NCI-H1930 (cell line): ENCODE measurements around the gene ZNF532.
"Not testable (repeated sequence)": the region's sequence is repeated elsewhere in the genome, so short reads cannot be mapped to it uniquely, and the experiment has no call there.

Experiments
- DNase-seq, 2 experiments: peaks; one replicate each; lab custom pipeline; 2025; lab: John Stamatoyannopoulos, UW

ZNF532 gene, protein sequence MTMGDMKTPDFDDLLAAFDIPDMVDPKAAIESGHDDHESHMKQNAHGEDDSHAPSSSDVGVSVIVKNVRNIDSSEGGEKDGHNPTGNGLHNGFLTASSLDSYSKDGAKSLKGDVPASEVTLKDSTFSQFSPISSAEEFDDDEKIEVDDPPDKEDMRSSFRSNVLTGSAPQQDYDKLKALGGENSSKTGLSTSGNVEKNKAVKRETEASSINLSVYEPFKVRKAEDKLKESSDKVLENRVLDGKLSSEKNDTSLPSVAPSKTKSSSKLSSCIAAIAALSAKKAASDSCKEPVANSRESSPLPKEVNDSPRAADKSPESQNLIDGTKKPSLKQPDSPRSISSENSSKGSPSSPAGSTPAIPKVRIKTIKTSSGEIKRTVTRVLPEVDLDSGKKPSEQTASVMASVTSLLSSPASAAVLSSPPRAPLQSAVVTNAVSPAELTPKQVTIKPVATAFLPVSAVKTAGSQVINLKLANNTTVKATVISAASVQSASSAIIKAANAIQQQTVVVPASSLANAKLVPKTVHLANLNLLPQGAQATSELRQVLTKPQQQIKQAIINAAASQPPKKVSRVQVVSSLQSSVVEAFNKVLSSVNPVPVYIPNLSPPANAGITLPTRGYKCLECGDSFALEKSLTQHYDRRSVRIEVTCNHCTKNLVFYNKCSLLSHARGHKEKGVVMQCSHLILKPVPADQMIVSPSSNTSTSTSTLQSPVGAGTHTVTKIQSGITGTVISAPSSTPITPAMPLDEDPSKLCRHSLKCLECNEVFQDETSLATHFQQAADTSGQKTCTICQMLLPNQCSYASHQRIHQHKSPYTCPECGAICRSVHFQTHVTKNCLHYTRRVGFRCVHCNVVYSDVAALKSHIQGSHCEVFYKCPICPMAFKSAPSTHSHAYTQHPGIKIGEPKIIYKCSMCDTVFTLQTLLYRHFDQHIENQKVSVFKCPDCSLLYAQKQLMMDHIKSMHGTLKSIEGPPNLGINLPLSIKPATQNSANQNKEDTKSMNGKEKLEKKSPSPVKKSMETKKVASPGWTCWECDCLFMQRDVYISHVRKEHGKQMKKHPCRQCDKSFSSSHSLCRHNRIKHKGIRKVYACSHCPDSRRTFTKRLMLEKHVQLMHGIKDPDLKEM (N-terminal part only)

DNA sequence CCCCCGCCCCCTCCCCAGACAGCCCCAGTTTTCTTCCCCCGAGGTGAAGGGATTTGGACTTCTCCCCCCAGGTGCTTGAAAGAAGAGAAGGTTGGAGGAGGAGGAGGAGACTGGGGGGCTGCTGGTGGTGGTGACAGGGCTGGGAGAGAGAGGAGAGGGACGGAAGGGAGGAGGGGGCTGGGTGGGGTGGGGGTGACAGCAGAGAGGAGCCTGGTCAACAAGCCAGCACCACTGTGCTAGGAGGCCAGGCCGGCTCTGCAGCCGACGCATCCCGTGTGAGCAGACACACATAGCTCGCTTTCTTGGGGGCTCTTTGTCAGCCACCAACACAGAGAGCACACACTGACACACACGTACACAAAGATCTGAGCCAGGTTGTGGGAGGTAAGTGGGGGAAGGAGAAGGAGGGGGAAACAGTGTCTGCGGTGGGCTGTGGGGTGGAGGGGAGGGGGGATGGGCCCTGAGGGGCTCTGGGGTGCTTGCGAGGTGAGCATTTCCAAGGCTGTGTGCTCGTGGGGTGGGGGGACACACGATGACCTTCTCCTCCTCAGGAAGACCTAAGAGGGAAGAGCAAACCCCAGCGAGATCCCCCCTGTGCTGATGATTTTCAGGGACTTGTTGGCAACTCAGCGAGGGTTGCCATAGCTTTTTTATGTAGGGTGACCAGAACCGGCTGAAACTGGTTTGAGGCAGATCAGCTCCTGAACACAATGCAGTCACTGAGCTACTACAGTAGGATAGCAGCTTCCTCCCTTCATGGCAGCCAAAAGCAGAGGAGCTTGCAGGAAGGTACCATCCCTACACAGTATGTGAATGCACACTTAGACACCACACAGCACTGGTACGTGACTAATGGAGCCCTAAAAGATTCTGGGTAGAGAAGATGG, at the start of gene ZNF532:
Gene ZNF532, plus strand, starts transcription at position 732 of the 887 bp plus-strand sequence. CDS start 53,411 bp downstream, outside the sequence.
- peak; percentile 27 to 45 for DNase-seq

DNA sequence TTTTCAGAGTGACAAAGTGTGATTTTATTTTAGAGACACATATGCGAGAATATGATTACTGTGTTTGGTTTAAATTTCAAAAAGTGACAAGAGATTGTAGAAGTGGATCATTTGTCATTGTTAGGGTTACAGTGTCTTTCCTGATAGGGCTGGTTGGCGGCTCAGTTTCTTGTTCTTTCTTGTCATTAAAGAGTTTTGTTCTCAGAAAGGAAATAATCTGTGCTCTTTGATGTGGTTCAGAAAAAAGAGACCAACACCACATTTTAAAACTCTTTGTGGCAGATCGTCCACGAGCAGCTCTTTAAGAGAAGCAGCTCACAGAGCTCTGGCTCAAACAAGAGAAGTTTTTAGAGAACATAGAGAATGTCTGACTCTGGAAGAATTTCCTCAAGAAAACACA, 45.6 kb upstream of the ZNF532 start:
- DNase-seq = no peak

DNA sequence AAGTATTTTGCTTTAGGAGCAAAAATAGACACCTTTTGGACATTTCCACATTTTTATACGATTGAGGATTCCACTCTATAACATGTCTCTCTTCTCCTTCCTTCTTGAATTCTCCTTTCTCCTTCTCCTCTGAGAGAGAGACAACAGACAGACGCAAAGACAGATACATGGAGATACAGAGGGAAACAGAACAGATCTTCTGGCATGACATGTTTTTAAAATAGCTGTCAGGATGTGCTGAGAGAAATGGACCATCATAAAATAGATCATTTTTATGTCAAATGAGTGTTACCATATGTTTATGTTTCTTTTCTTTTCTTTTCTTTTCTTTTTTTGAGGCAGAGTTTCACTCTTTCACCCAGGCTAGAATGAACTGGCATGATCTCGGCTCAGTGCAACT, 44.4 kb upstream of the ZNF532 start:
- no peak for DNase-seq

DNA sequence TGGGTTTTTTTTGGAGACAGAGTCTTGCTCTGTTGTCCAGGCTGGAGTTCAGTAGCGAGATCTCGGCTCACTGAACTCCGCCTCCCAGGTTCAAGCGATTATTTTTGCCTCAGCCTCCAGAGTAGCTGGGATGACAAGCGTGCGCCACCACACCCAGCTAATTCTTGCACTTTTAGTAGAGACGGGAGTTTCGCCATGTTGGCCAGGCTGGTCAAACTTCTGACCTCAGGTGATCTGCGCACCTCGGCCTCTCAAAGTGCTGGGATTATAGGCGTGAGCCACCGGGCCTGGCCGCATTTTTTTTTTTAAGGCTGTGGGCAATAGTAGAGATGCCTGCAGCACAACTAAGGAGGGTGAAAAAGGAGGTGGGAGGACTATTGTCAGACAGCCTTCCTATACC, 41.7 kb upstream of the ZNF532 start:
- no peak for DNase-seq

DNA sequence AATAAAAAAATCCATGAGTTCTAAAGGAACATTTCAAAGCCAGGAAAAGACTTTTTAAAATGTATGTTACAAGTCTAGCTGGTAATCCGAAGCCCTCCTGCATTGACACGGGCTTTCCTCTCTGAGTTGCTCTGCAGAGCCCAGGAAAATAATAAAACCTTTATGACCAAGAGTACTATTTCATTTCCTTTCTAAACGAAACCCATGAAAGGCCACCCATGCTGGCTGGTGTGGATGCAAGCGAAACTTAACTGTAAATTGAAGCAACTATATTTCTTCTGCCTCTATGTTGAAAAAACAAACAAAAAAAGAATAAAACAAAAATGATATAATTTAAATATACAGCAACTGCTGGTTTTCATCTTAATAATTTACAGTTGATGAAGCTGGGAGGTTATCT, 41.3 kb upstream of the ZNF532 start:
- no peak for DNase-seq

DNA sequence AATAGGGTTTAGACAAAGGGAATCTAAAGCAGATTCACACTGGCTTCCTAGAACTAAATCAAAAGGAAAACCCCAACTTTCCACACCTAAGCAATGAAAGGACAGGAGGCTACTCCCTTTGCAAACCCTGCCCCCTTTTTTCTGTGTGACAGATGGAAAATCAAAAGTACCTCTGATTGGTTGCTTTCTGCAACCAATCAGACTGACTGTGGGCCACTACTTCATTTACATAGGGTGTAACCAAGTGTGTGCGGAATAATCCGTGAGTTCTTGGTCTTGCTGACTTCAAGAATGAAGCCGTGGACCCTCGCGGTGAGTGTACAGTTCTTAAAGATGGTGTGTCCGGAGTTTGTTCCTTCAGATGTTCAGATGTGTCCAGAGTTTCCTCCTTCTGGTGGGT, 37.8 kb upstream of the ZNF532 start:
- DNase-seq = not testable (repeated sequence)

DNA sequence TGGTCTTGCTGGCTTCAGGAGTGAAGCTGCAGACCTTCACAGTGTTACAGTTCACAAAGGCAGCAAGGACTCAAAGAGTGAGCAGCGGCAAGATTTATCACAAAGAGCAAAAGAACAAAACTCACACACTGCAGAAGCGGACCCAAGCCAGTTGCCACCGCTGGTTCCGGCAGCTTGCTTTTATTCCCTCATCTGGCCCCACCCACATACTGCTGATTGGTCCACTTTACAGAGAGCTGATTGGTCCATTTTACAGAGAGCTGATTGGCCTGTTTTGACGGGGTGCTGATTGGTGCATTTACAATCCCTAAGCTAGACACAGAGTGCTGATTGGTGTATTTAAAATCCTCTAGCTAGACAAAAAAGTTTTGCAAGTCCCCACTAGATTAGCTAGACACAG, 37.2 kb upstream of the ZNF532 start:
- no peak for DNase-seq

DNA sequence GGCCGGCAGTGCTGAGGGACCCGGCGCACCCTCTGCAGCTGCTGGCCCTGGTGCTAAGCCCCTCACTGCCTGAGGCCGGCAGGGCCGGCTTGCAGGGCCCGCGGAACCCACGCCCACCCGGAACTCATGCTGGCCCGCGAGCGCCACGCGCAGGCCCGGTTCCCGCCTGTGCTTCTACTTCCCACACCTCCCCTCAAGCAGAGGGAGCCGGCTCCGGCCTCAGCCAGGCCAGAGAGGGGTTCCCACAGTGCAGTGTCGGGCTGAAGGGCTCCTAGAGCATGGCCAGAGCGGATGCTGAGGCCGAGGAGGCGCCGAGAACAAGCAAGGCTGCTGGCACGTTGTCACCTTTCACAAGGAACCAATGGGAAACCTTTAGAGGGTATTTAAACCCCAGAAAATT, 36.8 kb upstream of the ZNF532 start:
- DNase-seq = no peak

DNA sequence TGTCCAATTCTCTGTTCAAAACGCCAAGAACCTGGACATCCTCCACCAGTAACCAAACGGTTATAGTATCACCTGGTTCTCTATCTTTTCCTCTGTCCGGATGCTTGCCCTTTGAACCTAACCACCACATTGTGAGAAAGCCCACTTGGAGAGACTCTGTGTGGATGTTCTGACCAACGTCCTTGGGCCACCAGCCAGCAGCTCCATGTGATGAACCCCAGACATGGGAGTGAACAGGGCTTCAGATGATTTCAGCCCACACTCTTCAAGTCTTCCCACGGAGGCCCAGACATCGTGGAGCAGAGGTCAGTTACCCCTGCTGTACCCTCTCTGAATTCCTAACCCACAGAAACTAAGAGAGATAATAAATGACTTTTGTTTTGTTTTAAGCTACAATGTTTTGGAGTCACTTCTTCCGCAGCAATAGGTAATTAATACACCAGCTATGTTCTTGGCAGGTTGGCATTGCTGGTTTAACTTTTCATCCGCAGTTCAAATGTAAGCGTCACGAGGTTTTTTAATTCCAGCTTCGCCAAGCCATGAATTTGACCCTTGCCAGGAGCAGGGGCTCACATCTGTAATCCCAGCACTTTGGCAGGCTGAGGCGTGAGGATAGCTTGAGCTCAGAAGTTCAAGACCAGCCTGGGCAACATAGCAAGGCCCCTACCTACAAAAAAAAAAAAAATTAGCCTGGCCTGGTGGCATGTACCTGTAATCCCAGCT, 36.1 kb upstream of the ZNF532 start:
- DNase-seq = no peak

DNA sequence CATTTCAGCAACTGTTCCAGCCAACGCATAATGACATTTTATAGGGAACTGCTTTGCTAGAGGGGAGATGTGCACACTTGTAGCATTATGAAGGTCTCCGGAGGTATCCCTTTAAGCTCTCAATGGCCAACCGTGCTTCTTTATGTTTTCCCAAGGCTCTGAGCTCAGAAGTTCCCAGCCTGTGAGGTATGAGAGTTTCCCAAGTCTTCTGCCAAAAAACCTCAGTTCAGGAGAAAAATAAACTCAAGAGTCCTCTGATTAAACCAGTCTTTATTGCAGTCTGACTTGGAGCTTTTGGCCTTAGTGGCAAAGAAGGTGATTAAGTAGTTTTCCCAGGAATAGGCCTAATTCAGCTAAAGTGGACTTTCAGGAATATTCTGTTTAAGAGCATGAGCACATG, 35.4 kb upstream of the ZNF532 start:
- no peak for DNase-seq

DNA sequence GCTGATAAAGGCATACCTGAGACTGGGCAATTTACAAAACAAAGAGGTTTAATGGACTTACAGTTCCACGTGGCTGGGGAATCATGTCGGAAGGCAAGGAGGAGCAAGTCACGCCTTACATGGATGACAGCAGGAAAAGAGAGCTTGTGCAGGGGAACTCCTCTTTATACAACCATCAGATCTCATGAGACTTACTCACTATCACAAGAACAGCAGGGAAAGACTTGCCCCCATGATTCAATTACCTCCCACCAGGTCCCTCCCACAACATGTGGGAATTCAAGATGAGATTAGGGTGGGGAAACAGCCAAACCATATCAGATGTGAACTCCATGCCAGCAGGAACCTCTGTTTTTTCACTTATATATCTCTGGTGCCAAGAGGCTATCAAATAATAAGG, 34.8 kb upstream of the ZNF532 start:
- DNase-seq = not testable (repeated sequence)

DNA sequence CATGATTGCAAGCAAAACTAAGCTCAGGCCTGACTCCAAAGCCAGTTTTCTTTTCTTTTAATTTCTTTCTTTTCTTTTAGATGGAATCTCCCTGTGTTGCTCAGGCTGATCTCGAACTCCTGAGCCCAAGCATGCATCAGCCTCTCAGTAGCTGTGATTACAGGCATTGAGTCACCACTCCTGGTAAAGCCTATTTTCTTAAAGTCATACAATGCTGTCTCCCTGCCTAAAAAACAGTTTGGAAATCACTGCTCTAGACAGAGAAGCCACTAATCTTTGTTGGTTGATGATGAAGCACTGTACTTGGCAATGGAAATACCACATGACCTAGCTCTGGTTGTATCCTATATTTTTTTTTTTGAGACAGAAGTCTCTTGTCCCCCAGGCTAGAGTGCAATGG, 33.1 kb upstream of the ZNF532 start:
- DNase-seq = no peak

DNA sequence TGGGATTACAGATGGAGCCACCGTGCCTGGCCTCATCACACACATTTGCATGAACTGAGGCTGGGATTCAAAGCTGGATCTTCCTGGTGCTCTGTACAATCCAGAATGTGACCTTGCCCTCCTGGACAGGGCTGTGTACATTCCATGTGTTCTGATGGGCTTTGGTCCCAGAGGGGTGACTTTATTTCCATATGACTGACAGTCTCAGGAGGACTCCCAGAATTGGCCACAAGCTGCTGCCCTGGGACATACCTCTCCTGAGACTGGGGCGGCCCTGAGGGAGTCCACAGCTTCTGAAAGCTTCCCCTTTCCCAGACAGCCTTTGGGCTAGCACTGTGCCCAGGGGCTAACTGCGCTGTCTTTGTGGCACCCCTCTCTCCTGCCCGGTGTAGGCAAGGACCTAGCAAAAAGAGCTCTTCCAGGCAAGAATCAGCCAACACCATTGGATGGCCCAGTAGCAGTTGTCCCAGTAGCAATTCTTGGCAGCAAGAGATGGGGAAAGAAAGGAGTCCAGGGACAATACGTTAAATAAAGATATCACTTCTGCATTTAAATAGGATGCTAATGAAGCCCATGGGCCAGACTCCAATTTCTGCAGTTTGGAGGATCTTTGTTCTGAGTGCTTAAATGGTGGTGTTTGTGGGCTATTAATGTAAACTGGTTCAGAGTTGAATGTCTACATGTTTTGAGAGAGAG, 26.4 kb upstream of the ZNF532 start:
- DNase-seq = no peak

DNA sequence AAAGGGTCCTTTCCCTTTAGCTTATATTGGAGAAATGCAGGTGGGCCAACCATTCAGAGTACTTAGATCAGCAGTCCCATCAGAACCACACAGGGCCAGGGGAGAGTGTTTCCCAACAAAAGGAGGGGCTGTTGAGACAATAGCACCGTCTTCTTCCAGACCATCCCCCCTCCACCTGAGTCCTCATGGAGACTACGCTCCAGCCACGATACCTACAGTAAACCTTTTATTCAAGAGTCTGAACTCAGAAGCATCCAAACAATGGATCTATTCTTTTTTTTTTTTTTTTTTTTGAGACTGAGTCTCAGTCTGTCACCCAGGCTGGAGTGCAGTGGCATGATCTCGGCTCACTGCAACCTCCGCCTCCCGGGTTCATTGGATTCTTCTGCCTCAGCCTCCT, 25.7 kb upstream of the ZNF532 start:
- no peak for DNase-seq

DNA sequence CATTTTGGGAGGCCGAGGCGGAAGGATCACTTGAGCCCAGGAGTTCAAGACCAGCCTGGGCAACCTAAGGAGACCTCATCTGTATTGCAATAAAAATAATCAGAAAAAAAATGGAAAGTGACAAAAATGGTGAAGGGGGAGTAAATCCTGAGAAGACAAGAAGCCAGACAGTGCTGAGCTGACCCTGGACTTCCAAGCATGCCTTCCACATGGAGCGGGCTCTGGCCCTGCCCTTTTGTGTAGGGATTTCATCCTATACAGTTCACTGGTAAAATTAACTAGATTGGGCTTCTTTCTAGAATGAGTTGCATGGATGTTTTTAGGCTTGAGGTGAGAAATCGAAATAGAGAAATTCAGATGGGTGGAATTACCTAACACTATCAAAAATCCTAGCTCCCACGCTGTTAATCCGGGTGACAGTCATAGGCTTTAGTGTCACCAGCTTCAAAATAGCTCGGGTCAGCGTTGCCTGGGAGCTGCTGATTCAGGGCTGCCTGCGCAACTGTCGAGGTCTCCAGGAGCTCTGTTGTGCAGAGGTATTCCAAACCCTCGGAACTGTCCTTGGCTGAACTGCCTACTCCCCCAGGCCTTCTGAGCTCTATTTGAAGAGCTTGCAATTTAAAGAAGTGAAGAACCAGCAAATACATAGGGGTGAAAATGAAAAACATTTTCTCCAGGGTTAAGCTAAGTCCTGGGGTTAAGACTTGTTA, 21.5 kb upstream of the ZNF532 start:
- no peak for DNase-seq

DNA sequence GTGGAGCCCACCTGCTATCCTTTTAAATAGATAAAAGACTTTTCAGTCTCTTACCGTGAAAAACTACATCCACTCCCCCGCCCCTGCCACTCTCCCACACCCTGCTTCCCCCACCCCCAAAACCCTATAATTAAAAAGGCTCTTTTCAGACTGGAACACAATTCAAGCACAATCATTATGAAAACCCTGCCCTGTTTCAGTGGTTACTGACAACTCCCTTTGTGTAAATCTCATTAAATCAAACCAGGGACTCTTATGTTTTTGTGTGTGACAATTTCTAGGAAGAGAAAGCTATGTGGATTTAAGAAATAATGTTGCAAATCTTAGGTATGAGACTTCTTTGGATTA, 21.0 kb upstream of the ZNF532 start:
- DNase-seq = no peak

DNA sequence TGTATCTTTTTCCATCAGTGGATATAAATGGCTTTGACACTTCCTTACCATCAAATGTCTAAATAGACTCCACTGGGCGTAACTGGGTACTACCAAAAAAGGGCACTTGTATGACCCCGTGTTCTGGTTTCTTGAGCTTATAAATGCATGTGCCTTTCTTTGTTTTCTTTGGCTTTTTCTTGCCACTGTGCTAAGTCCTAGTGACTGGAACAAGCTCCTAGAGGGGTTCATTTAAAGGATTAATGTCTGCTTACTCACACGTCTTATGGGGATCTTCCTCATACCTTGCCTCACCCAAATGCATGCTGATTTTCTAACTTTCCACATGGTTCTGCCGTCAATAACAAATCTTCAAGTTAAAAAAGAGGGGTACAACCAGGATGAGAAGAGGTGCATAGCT, 19.8 kb upstream of the ZNF532 start:
- no peak for DNase-seq

DNA sequence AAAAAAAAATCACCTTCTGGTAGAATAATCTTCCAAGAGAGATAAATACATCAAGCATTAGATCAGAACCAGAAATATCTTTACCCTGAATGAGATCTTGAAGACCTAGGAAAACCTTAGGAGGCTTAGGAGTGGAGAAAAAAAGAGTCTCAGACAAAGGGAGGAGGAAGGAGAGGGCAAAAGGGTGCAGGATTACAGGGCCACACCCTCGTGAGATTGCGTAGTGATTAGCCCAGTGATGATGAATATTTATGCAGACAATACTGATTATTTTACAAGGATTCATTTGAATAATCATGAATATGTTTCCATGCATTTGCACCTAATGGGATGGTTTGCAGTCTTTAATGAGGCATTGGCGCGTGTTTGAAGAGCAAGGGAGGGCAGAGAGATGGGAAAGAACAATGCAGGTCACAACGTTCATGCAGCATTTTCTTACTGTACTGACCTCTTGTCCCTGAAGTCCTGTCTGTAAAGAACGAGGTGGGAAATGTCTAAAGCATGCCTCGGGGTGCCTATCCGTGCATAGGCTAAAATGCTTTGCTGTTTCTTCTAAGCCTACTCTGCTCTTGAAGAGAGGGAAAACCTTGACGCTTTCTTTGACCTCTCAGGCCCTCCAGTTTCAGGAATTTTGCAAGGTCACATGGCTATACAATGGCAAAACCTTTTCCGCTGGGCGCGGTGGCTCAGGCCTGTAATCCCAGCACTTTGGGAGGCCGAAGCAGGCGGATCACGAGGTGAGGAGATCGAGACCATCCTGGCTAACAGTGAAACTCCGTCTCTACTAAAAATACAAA, 18.6 kb upstream of the ZNF532 start:
- DNase-seq = no peak
